HepG2 (cell line): ENCODE results near the gene NEUROG2. TPM values are rescaled to one million over a fixed set of nuclear protein-coding genes. Genes with fewer than 3 reads are reported as not detected.

Experiments
- ATAC-seq: fragments of 200-7000 bp; cut with Tn5 transposase; 3 replicates; pipeline ENCODE4 v1.9.1; 2020; ENCODE audit warnings: mild to moderate bottlenecking, moderate library complexity
- BruUV-seq: library from RNA; stranded (reverse); fragments of 400-500 nt; replicated peaks from 2 replicates; lab custom pipeline; 2021; lab: Mats Ljungman, UMichigan
- CTCF ChIA-PET: fragments of 300-600 bp; formaldehyde crosslinking; extraction: SDS; loops from one replicate; lab custom pipeline; 2021; ENCODE audit warnings: low total read pairs, inconsistent platforms, low intra/inter-chr PET ratio; lab: Yijun Ruan, JAX
- POLR2A ChIA-PET: fragments of 350-600 bp; sonication (Branson Sonifier 250); formaldehyde crosslinking; loops from one replicate; lab custom pipeline; 2020; ENCODE audit warnings: antibody characterized with exemption, inconsistent platforms; lab: Yijun Ruan, JAX
- DNase-seq: peaks from one replicate; pipeline ENCODE4 v3.0.0-alpha.2; 2015; ENCODE audit warnings: low spot score
- FAIRE-seq: peaks from 3 replicates; lab custom pipeline; 2011; peaks lifted over from hg19 to GRCh38; lab: Jason Lieb, UNC
- H2AFZ ChIP-seq: one replicate; pipeline ENCODE4 v1.6.1; 2011; ENCODE audit warnings: low read length, inconsistent platforms
- H3K27ac ChIP-seq: fragments of 300-600 bp; 3 replicates; pipeline ENCODE4 v1.8.0; 2011; ENCODE audit warnings: mixed run types, mild to moderate bottlenecking, mixed read lengths, low read length, inconsistent platforms; ENCODE audit not compliant: insufficient read depth; ENCODE audit errors: extremely low read length
- H3K27me3 ChIP-seq, 2 experiments: fragments of 200-600 bp in 1 of 2; 2 replicates in 1 of 2; 3 replicates in 1 of 2; pipeline versions ENCODE4 v1.6.0 to v1.8.0; 2011; ENCODE audit warnings: low read length in 2 of 2, mild to moderate bottlenecking in 2 of 2, moderate library complexity in 2 of 2, inconsistent platforms in 1 of 2; ENCODE audit not compliant: insufficient read depth in 2 of 2, control insufficient read depth in 1 of 2
- H3K36me3 ChIP-seq, 2 experiments: fragments of 200-600 bp in 1 of 2; replicated peaks in 1 of 2; 2 replicates in 1 of 2; 3 replicates in 1 of 2; pipeline versions ENCODE4 v1.5.1 to v1.8.0; 2011; ENCODE audit warnings: low read length in 2 of 2, inconsistent platforms in 1 of 2; ENCODE audit not compliant: insufficient read depth in 2 of 2, control insufficient read depth in 1 of 2
- H3K4me1 ChIP-seq: 2 replicates; pipeline ENCODE4 v1.5.1; 2012; ENCODE audit warnings: low read length, inconsistent platforms; ENCODE audit not compliant: insufficient read depth
- H3K4me2 ChIP-seq: 2 replicates; pipeline ENCODE4 v1.6.0; 2011; ENCODE audit warnings: low read depth, low read length, inconsistent platforms
- H3K4me3 ChIP-seq, 3 experiments: fragments of 200-600 bp in 1 of 3; sonication (generic), shearing (Covaris generic) in 1 of 3; replicated peaks in 1 of 3; 2 replicates each; pipeline ENCODE4 v1.5.1; 2011 to 2016; ENCODE audit warnings: low read length in 3 of 3, inconsistent platforms in 2 of 3, low read depth in 2 of 3, mild to moderate bottlenecking in 2 of 3, control low read depth in 1 of 3, mixed read lengths in 1 of 3; ENCODE audit not compliant: insufficient read depth in 1 of 3
- H3K79me2 ChIP-seq: one replicate; pipeline ENCODE4 v1.6.1; 2011; ENCODE audit warnings: low read length, inconsistent platforms; ENCODE audit not compliant: insufficient read depth
- H3K9ac ChIP-seq: 2 replicates; pipeline ENCODE4 v1.6.0; 2011; ENCODE audit warnings: mild to moderate bottlenecking, low read depth, low read length, inconsistent platforms; ENCODE audit not compliant: insufficient read depth
- H3K9me3 ChIP-seq: 2 replicates; pipeline ENCODE4 v1.5.1; 2012; ENCODE audit warnings: mild to moderate bottlenecking, low read length
- H4K20me1 ChIP-seq: 2 replicates; pipeline ENCODE4 v1.6.0; 2011; ENCODE audit warnings: inconsistent platforms, mild to moderate bottlenecking, low read length, moderate library complexity; ENCODE audit not compliant: insufficient read depth
- MTF1 ChIP-seq: sonication (generic); formaldehyde crosslinking; IDR thresholded peaks from 2 replicates; pipeline ENCODE4 v1.5.0; 2020; ENCODE audit warnings: missing genetic modification reagents
- PRDM10 ChIP-seq: sonication (generic); formaldehyde crosslinking; IDR thresholded peaks from 2 replicates; pipeline ENCODE4 v1.4.0; 2020; ENCODE audit warnings: low read depth, missing genetic modification reagents
- ZFP90 ChIP-seq: sonication (generic); formaldehyde crosslinking; IDR thresholded peaks from 2 replicates; pipeline ENCODE4 v1.8.0; 2022; ENCODE audit warnings: missing genetic modification reagents, mild to moderate bottlenecking, inconsistent platforms, borderline replicate concordance
- ZMAT3 ChIP-seq: sonication (generic); formaldehyde crosslinking; conservative IDR thresholded peaks from 2 replicates; pipeline ENCODE4 v1.7.0; 2021; ENCODE audit warnings: missing genetic modification reagents
- ZNF562 ChIP-seq: sonication (generic); formaldehyde crosslinking; IDR thresholded peaks from 2 replicates; pipeline ENCODE4 v1.8.0; 2022; ENCODE audit warnings: missing genetic modification reagents, borderline replicate concordance
- ZNF746 ChIP-seq: sonication (generic); formaldehyde crosslinking; IDR thresholded peaks from 2 replicates; pipeline ENCODE4 v1.8.0; 2022; ENCODE audit warnings: mild to moderate bottlenecking, missing genetic modification reagents
- in situ Hi-C: cut with HindIII; loops from 2 replicates; pipeline ENCODE4 v1.10.0; 2017; ENCODE audit warnings: low pct_unique_long_range_greater_than_20kb; ENCODE audit not compliant: extremely low pct_ligation_motif_present
- intact Hi-C: fragments of 100-400 bp; cut with micrococcal nuclease; formaldehyde crosslinking; loops from one replicate; pipeline ENCODE4 v1.10.0; 2022; ENCODE audit not compliant: unreplicated experiment
- polyA plus RNA-seq, 8 experiments: library from polyadenylated mRNA; depleted of rRNA in 3 of 8; stranded (reverse) in 7 of 8; unstranded in 1 of 8; fragments of >200 nt; fragmentation: Illumina TruSeq in 4 of 8; extraction: Trizol in 4 of 8; gene quantifications; 2 replicates each; pipeline versions ENCODE4 v1.2.1 to v1.2.3, GENCODE V29; 2011 to 2016; ENCODE audit warnings: low read depth in 4 of 8, missing spikeins in 1 of 8, mixed read lengths in 1 of 8; ENCODE audit not compliant: insufficient read depth in 1 of 8
- total RNA-seq, 5 experiments: library from RNA; depleted of rRNA; stranded (reverse); fragments of >200 nt; fragmentation: Illumina TruSeq; extraction: Trizol; gene quantifications; 2 replicates each; pipeline ENCODE4 v1.2.3, GENCODE V29; 2016; ENCODE audit warnings: low read depth in 1 of 5
- TF ChIP-seq, protein P1 (sequence below): sonication (generic); formaldehyde crosslinking; IDR thresholded peaks from 2 replicates; pipeline ENCODE4 v1.4.0; 2020; ENCODE audit warnings: missing genetic modification reagents
- TF ChIP-seq, protein P2 (sequence below): sonication (generic); formaldehyde crosslinking; IDR thresholded peaks from 2 replicates; pipeline ENCODE4 v1.5.0; 2020; ENCODE audit warnings: missing genetic modification reagents, mild to moderate bottlenecking, borderline replicate concordance

The NEUROG2 gene
- total and polyA plus RNA-seq, 2 of the 13 experiments (the other 11 are each of a cell fraction or from before 2014, with no cell fraction given): not detected

DNA sequence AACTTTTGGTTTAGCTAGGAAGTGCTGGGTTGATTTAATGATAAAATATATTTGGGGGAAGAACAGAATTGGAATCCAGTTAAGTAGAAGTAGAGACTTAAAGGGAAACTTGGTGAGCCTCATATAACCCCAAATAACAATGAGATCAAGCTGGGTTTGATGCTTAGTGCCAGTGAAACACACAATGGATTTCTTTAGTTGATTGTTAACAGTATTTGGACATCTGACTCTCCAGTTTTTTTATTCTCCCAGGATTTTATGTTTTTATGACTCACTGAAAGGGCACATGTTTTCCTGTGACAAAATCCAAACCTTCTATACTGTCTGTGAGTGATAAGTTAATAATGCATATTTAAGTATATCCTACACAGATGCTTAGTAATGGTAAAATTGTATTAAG, 2.7 kb upstream of the NEUROG2 start:
- DNase-seq (no peak), ATAC-seq (no peak), FAIRE-seq (no peak)
- Histone ChIP-seq H3K36me3 (no peaks in the 10 kb centered on the region), H3K27ac (no peak overlapping the region), H3K9ac (no peak overlapping the region), H3K4me3 (no peak overlapping the region), H3K4me1 (peaks cover 41% of the 10 kb centered on the region), H4K20me1 (no peaks in the 10 kb centered on the region), H3K79me2 (no peaks in the 10 kb centered on the region), H3K9me3 (no peaks in the 10 kb centered on the region), H3K4me2 (no peak overlapping the region), H3K27me3 (peaks cover 4 to 93% of the 10 kb centered on the region in 2 experiments), H2AFZ (no peak overlapping the region)
- intact Hi-C loops (loop anchor here (10.0 kb wide), 1 partner anchor 114 kb away; no protein-coding TSS in a partner anchor), in situ Hi-C loops (no loop called here)
- ChIA-PET POLR2A (no interaction called here), CTCF (no interaction called here)
- no TSS peak for BruUV-seq
- TF ChIP-seq ZFP90: no peak
- TF ChIP-seq PRDM10: no peak
- no peak for TF ChIP-seq ZMAT3 (CRISPR knock-in tag)
- no peak for TF ChIP-seq MTF1 (CRISPR knock-in tag)
- no peak for TF ChIP-seq ZNF562 (CRISPR knock-in tag)
- no peak for TF ChIP-seq ZNF746 (CRISPR knock-in tag)
- TF ChIP-seq, protein P1, sequence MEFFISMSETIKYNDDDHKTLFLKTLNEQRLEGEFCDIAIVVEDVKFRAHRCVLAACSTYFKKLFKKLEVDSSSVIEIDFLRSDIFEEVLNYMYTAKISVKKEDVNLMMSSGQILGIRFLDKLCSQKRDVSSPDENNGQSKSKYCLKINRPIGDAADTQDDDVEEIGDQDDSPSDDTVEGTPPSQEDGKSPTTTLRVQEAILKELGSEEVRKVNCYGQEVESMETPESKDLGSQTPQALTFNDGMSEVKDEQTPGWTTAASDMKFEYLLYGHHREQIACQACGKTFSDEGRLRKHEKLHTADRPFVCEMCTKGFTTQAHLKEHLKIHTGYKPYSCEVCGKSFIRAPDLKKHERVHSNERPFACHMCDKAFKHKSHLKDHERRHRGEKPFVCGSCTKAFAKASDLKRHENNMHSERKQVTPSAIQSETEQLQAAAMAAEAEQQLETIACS (CRISPR knock-in tag): no peak
- TF ChIP-seq, protein P2, sequence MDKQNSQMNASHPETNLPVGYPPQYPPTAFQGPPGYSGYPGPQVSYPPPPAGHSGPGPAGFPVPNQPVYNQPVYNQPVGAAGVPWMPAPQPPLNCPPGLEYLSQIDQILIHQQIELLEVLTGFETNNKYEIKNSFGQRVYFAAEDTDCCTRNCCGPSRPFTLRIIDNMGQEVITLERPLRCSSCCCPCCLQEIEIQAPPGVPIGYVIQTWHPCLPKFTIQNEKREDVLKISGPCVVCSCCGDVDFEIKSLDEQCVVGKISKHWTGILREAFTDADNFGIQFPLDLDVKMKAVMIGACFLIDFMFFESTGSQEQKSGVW: no peak
